Endothelial cell of umbilical vein (primary cell): ENCODE data around the gene FAM78A. TPM values are rescaled to one million over a fixed set of nuclear protein-coding genes. Genes with fewer than 3 reads are reported as not detected.
"Not testable (repeated sequence)": the region's sequence is repeated elsewhere in the genome, so short reads cannot be mapped to it uniquely, and the experiment has no call there.

ENCODE experiments used
- BruUV-seq: library from RNA; stranded (reverse); fragments of 400-500 nt; replicated peaks from 2 replicates; lab custom pipeline; 2021; lab: Mats Ljungman, UMichigan
- CTCF ChIA-PET: fragments of 300-600, 350-600 bp; sonication (Branson Sonifier 250); formaldehyde crosslinking; loops from one replicate; lab custom pipeline; 2021; ENCODE audit warnings: antibody characterized with exemption, inconsistent platforms; lab: Charles Lee
- POLR2A ChIA-PET: fragments of 300-600, 350-600 bp; sonication (Branson Sonifier 250); formaldehyde crosslinking; loops from one replicate; lab custom pipeline; 2021; ENCODE audit warnings: antibody characterized with exemption, inconsistent platforms; lab: Charles Lee
- DNase-seq: peaks from one replicate; pipeline ENCODE4 v3.0.0-alpha.2; 2011; ENCODE audit warnings: low read depth, low spot score
- FAIRE-seq: peaks from 2 replicates; lab custom pipeline; 2011; peaks lifted over from hg19 to GRCh38; lab: Jason Lieb, UNC
- H2AFZ ChIP-seq: 2 replicates; pipeline ENCODE4 v1.6.0; 2012; ENCODE audit warnings: low read depth, low read length, control low read depth, inconsistent platforms
- H3K27ac ChIP-seq: 2 replicates; pipeline ENCODE4 v1.5.1; 2011; ENCODE audit warnings: low read depth, mild to moderate bottlenecking, control low read depth, low read length, moderate library complexity; ENCODE audit not compliant: insufficient read depth
- H3K27me3 ChIP-seq, 2 experiments: 2 replicates each; pipeline versions ENCODE4 v1.6.0 to v1.6.1; 2011; ENCODE audit warnings: low read length in 2 of 2, mixed read lengths in 1 of 2; ENCODE audit not compliant: control insufficient read depth in 2 of 2, insufficient read depth in 2 of 2
- H3K36me3 ChIP-seq, 2 experiments: 2 replicates in 1 of 2; 3 replicates in 1 of 2; pipeline ENCODE4 v1.5.1; 2011; ENCODE audit warnings: low read length in 2 of 2, mild to moderate bottlenecking in 1 of 2, moderate library complexity in 1 of 2; ENCODE audit not compliant: control insufficient read depth in 2 of 2, insufficient read depth in 2 of 2; ENCODE audit errors: extremely low read depth in 1 of 2
- H3K4me1 ChIP-seq: 3 replicates; pipeline ENCODE4 v1.5.1; 2011; ENCODE audit warnings: mild to moderate bottlenecking, low read length; ENCODE audit not compliant: control insufficient read depth, insufficient read depth; ENCODE audit errors: extremely low read depth
- H3K4me2 ChIP-seq: 2 replicates; pipeline ENCODE4 v1.6.1; 2011; ENCODE audit warnings: low read length, control low read depth, mixed read lengths; ENCODE audit not compliant: insufficient read depth
- H3K4me3 ChIP-seq, 3 experiments: fragments of 200-600 bp in 1 of 3; sonication (generic), shearing (Covaris generic) in 1 of 3; replicated peaks in 1 of 3; 2 replicates each; pipeline ENCODE4 v1.5.1; 2011 to 2016; ENCODE audit warnings: control low read depth in 3 of 3, low read length in 3 of 3, mild to moderate bottlenecking in 2 of 3, inconsistent platforms in 1 of 3, low read depth in 1 of 3, moderate library complexity in 1 of 3; ENCODE audit not compliant: insufficient read depth in 1 of 3
- H3K79me2 ChIP-seq: 2 replicates; pipeline ENCODE4 v1.6.0; 2012; ENCODE audit warnings: low read length, inconsistent platforms; ENCODE audit not compliant: control insufficient read depth, insufficient read depth
- H3K9ac ChIP-seq: replicated peaks from 2 replicates; pipeline ENCODE3; 2011; ENCODE audit warnings: low read length, control low read depth; ENCODE audit not compliant: insufficient read depth; ENCODE audit errors: extremely low read depth
- H3K9me1 ChIP-seq: replicated peaks from 3 replicates; pipeline ENCODE4 v1.6.0; 2011; ENCODE audit warnings: mild to moderate bottlenecking, low read length; ENCODE audit not compliant: control insufficient read depth, insufficient read depth; ENCODE audit errors: extremely low read depth
- H3K9me3 ChIP-seq: replicated peaks from 2 replicates; pipeline ENCODE4 v1.5.1; 2012; ENCODE audit warnings: low read length, inconsistent platforms; ENCODE audit not compliant: control insufficient read depth, insufficient read depth
- H4K20me1 ChIP-seq: replicated peaks from 2 replicates; pipeline ENCODE3; 2011; ENCODE audit warnings: mild to moderate bottlenecking, low read length; ENCODE audit not compliant: control insufficient read depth, insufficient read depth; ENCODE audit errors: extremely low read depth
- FOS ChIP-seq: IDR thresholded peaks from 2 replicates; pipeline ENCODE4 v1.6.1; 2011; ENCODE audit warnings: mild to moderate bottlenecking, low read length, moderate library complexity, borderline replicate concordance; ENCODE audit not compliant: insufficient read depth
- GATA2 ChIP-seq: IDR thresholded peaks from 2 replicates; pipeline ENCODE4 v1.7.0; 2011; ENCODE audit warnings: low read depth, mild to moderate bottlenecking, moderate library complexity, mixed read lengths, low read length; ENCODE audit not compliant: insufficient read length, insufficient read depth
- POLR2A ChIP-seq: IDR thresholded peaks from 2 replicates; pipeline ENCODE4 v1.6.1; 2012; ENCODE audit warnings: low read depth, mild to moderate bottlenecking, control low read depth, low read length
- POLR2AphosphoS5 ChIP-seq: IDR thresholded peaks from 2 replicates; pipeline ENCODE4 v1.6.1; 2012; ENCODE audit warnings: low read depth, mild to moderate bottlenecking, control low read depth, low read length, moderate library complexity; ENCODE audit not compliant: insufficient read depth
- dilution Hi-C: fragments of 300-500 bp; cut with MboI; formaldehyde crosslinking; loops from one replicate; pipeline ENCODE4 v1.15.0; 2019; ENCODE audit warnings: low sequenced_read_pairs; ENCODE audit not compliant: extremely low pct_ligation_motif_present
- intact Hi-C: fragments of 100-400 bp; cut with micrococcal nuclease; formaldehyde crosslinking; loops from one replicate; pipeline ENCODE4 v1.10.0; 2022
- polyA plus RNA-seq, 4 experiments: library from polyadenylated mRNA; depleted of rRNA in 3 of 4; stranded (reverse) in 3 of 4; unstranded in 1 of 4; fragments of >200 nt; gene quantifications; 2 replicates each; pipeline versions ENCODE4 v1.2.1 to v1.2.3, GENCODE V29; 2011 to 2012; ENCODE audit warnings: missing spikeins in 1 of 4
- total RNA-seq: library from RNA; stranded (reverse); gene quantifications from 2 replicates; pipeline ENCODE4 v1.2.3, GENCODE V29; 2021
- TF ChIP-seq, protein P1 (sequence below), 2 donors: IDR thresholded peaks; 1 replicate in 1 of 2; 2 replicates in 1 of 2; pipeline ENCODE4 v1.5.1; 2011; ENCODE audit warnings: low read length in 2 of 2, mild to moderate bottlenecking in 2 of 2, moderate library complexity in 2 of 2, control low read depth in 1 of 2, inconsistent platforms in 1 of 2, low read depth in 1 of 2; ENCODE audit not compliant: insufficient read depth in 1 of 2; ENCODE audit errors: extremely low read depth in 1 of 2

FAM78A gene
- total and polyA plus RNA-seq, 2 donors (not counting 3 experiments of a cell fraction or from before 2014, with no cell fraction given): 34.0 to 37.4 TPM

DNA sequence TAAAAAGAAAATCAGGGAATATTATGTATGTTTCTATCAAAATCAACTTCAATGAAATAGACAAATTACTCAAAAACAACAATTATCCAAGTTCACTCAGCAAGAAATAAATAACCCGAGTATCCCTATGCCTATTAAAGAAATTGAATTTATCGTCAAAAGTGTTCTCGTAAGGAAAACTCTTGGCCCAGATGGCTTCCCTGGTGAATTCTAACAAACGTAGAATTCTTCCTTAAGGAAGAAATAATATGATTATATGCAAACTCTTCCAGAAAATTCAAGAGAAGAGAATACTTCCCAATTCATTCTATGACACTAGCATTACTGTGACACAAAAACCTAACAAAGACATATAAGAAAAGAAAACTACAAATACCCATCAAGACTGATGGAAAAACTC lies 29.7 kb downstream of the FAM78A start:
- Histone ChIP-seq H2AFZ (no peak overlapping the region), H3K27me3 (no peaks in the 10 kb centered on the region), H3K4me2 (no peak overlapping the region), H3K9me1 (no peaks in the 10 kb centered on the region), H3K36me3 (no peaks in the 10 kb centered on the region), H3K27ac (no peak overlapping the region), H3K9me3 (no peaks in the 10 kb centered on the region), H3K9ac (no peak overlapping the region), H3K79me2 (no peaks in the 10 kb centered on the region), H3K4me3 (no peak overlapping the region), H3K4me1 (no peaks in the 10 kb centered on the region), H4K20me1 (no peaks in the 10 kb centered on the region)
- no TSS peak for BruUV-seq
- TF ChIP-seq POLR2AphosphoS5 (no peak), GATA2 (no peak), POLR2A (no peak), FOS (no peak)
- TF ChIP-seq, protein P1, sequence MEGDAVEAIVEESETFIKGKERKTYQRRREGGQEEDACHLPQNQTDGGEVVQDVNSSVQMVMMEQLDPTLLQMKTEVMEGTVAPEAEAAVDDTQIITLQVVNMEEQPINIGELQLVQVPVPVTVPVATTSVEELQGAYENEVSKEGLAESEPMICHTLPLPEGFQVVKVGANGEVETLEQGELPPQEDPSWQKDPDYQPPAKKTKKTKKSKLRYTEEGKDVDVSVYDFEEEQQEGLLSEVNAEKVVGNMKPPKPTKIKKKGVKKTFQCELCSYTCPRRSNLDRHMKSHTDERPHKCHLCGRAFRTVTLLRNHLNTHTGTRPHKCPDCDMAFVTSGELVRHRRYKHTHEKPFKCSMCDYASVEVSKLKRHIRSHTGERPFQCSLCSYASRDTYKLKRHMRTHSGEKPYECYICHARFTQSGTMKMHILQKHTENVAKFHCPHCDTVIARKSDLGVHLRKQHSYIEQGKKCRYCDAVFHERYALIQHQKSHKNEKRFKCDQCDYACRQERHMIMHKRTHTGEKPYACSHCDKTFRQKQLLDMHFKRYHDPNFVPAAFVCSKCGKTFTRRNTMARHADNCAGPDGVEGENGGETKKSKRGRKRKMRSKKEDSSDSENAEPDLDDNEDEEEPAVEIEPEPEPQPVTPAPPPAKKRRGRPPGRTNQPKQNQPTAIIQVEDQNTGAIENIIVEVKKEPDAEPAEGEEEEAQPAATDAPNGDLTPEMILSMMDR (IDR thresholded peaks at IDR 0.05; ENCODE audit: extremely low read depth in 1 of 2, insufficient read depth in 1 of 2, low read depth in 1 of 2, low read length in 2 of 2): no peak
- dilution Hi-C loops (no loop called here), intact Hi-C loops (no loop called here)
- CTCF ChIA-PET: interaction anchor here (1.8 kb wide), 1 partner anchor 10 kb away, joined by 5 read pairs; no protein-coding TSS in a partner anchor
- no peak for FAIRE-seq
- POLR2A ChIA-PET: no interaction called here
- DNase-seq: no peak

DNA sequence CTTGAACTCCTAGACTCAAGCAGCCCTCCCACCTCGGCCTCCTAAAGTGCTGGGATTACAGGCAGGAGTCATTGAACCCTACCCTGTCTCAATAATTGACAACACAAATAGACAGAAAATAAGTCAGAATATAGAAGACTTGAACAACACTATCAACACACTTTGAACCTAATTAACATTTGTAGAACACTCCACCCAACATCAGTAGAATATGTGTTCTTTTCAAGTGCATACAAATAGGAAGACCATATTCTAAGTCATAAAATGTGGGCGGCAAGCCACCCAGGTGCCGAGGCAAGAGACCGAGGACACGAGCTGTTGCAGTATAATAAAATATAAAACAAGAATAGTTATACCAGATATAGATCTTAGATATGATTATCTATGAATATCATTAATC lies 32.0 kb downstream of the FAM78A start:
- CTCF ChIA-PET, FAIRE-seq, DNase-seq, H3K27ac ChIP-seq, dilution Hi-C loops, H3K4me1 ChIP-seq, H3K36me3 ChIP-seq, H3K79me2 ChIP-seq, H3K9me3 ChIP-seq, H4K20me1 ChIP-seq, H3K27me3 ChIP-seq, H2AFZ ChIP-seq, BruUV-seq, H3K4me2 ChIP-seq, POLR2A ChIA-PET, H3K9me1 ChIP-seq, H3K9ac ChIP-seq, H3K4me3 ChIP-seq, intact Hi-C loops: not testable (repeated sequence)
